DND-41 (cell line): ENCODE measurements around the gene ASPDH.

Experiments used
- EZH2 ChIP-seq: IDR thresholded peaks from 3 replicates; pipeline ENCODE4 v1.6.1; 2012; ENCODE audit warnings: borderline replicate concordance, low read depth, mild to moderate bottlenecking, moderate library complexity, low read length, inconsistent platforms; ENCODE audit not compliant: severe bottlenecking
- TF ChIP-seq, protein P1 (sequence below): IDR thresholded peaks from 2 replicates; pipeline ENCODE4 v1.5.1; 2012; ENCODE audit warnings: borderline replicate concordance, low read length, moderate library complexity, mild to moderate bottlenecking; ENCODE audit not compliant: poor library complexity, severe bottlenecking; ENCODE audit errors: extremely low read depth

DNA sequence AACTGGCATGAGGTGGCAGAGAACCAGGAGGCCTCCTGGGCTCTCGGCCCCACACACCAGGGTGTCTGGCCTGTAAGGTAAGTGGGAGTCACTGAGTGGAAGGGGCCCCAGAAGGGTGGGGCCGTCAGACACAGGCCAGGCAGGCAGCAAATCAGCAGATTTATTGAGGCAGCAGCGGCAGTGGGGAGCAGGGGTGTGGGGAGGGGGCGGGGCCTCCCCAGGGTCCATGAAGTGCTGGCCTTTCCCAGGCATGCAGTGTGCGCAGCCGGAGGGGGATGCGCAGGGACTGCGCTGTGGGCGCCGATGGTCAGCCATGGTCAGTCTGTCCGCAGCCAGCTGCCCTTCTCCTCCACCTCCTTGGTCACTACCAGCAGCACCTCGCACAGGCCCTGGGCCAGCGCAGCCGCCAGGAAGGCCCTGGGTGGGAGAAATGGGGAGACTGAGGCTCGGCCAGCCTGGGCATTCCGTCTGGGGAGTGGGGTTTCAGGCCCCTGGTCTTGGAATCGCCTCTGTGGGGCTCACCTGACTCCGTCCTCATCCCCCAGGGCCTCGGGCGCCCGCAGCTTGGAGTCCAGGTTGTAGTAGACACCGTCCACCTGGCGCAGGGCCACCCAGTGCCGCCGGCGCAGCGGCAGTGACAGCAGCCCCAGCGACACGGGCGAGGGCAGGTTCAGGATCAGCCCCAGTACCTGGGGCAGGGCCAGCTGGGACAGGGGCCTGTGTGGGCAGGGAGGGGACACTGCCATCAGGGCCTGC lies 7.7 kb downstream of the ASPDH start:
- TF ChIP-seq, protein P1, sequence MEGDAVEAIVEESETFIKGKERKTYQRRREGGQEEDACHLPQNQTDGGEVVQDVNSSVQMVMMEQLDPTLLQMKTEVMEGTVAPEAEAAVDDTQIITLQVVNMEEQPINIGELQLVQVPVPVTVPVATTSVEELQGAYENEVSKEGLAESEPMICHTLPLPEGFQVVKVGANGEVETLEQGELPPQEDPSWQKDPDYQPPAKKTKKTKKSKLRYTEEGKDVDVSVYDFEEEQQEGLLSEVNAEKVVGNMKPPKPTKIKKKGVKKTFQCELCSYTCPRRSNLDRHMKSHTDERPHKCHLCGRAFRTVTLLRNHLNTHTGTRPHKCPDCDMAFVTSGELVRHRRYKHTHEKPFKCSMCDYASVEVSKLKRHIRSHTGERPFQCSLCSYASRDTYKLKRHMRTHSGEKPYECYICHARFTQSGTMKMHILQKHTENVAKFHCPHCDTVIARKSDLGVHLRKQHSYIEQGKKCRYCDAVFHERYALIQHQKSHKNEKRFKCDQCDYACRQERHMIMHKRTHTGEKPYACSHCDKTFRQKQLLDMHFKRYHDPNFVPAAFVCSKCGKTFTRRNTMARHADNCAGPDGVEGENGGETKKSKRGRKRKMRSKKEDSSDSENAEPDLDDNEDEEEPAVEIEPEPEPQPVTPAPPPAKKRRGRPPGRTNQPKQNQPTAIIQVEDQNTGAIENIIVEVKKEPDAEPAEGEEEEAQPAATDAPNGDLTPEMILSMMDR = no peak
- no peak for TF ChIP-seq EZH2
